H1 (cell line): ENCODE measurements around the gene TMEM72. TPM values are rescaled to one million over a fixed set of nuclear protein-coding genes. Genes with fewer than 3 reads are reported as not detected.
A peak's percentile ranks its signal among the peaks of the same experiment; 100 is the strongest.

Experiments
- CTCF ChIA-PET: fragments of 300-600 bp; sonication (Branson Sonifier 250); formaldehyde crosslinking; loops from one replicate; lab custom pipeline; 2021; ENCODE audit not compliant: partially characterized antibody; lab: Charles Lee
- POLR2A ChIA-PET: fragments of 300-600 bp; sonication (Branson Sonifier 250); formaldehyde crosslinking; loops from one replicate; lab custom pipeline; 2021; ENCODE audit warnings: inconsistent platforms; ENCODE audit not compliant: partially characterized antibody; lab: Charles Lee
- DNase-seq, 2 experiments: peaks; one replicate each; pipeline versions ENCODE4 v3.0.0 to v3.0.0-alpha.2; 2010 to 2022; ENCODE audit warnings: low spot score in 2 of 2, low read depth in 1 of 2, mixed read lengths in 1 of 2
- FAIRE-seq: peaks from 2 replicates; lab custom pipeline; 2011; peaks lifted over from hg19 to GRCh38; lab: Jason Lieb, UNC
- H2AFZ ChIP-seq: 2 replicates; pipeline ENCODE4 v1.8.1; 2012; ENCODE audit warnings: low read length, inconsistent platforms
- H2AK5ac ChIP-seq: 2 replicates; pipeline ENCODE4 v1.6.1; 2013; ENCODE audit warnings: low read depth, low read length
- H2BK120ac ChIP-seq: replicated peaks from 2 replicates; pipeline ENCODE3; 2013; ENCODE audit warnings: low read depth, low read length, inconsistent platforms
- H2BK12ac ChIP-seq: 2 replicates; pipeline ENCODE4 v1.6.1; 2013; ENCODE audit warnings: low read depth, low read length
- H2BK15ac ChIP-seq: 2 replicates; pipeline ENCODE4 v1.6.1; 2013; ENCODE audit warnings: low read length
- H2BK20ac ChIP-seq: 2 replicates; pipeline ENCODE4 v1.6.1; 2013; ENCODE audit warnings: low read length
- H2BK5ac ChIP-seq: 2 replicates; pipeline ENCODE4 v1.6.1; 2013; ENCODE audit warnings: low read depth, low read length
- H3K14ac ChIP-seq: 2 replicates; pipeline ENCODE4 v1.6.1; 2013; ENCODE audit warnings: inconsistent platforms; ENCODE audit not compliant: insufficient read length
- H3K18ac ChIP-seq: 2 replicates; pipeline ENCODE4 v1.6.1; 2013; ENCODE audit warnings: low read length; ENCODE audit errors: extremely low read depth
- H3K23ac ChIP-seq: 2 replicates; pipeline ENCODE4 v1.6.1; 2013; ENCODE audit warnings: inconsistent platforms; ENCODE audit not compliant: insufficient read length
- H3K23me2 ChIP-seq: 2 replicates; pipeline ENCODE4 v1.6.1; 2013; ENCODE audit warnings: low read depth, low read length
- H3K27ac ChIP-seq: 2 replicates; pipeline ENCODE4 v1.6.1; 2011; ENCODE audit warnings: low read depth, low read length, inconsistent platforms
- H3K27me3 ChIP-seq, 4 experiments: replicated peaks in 1 of 4; 1 replicate in 1 of 4; 2 replicates in 3 of 4; pipeline versions ENCODE4 v1.6.1 to v1.8.1; 2011 to 2013; ENCODE audit warnings: low read length in 3 of 4, mild to moderate bottlenecking in 3 of 4, inconsistent platforms in 2 of 4, mixed read lengths in 2 of 4, moderate library complexity in 1 of 4; ENCODE audit not compliant: control insufficient read depth in 3 of 4, insufficient read depth in 3 of 4; ENCODE audit errors: extremely low read depth in 1 of 4
- H3K36me3 ChIP-seq, 4 experiments: 2 replicates each; pipeline versions ENCODE4 v1.6.1 to v1.8.1; 2011 to 2013; ENCODE audit warnings: mild to moderate bottlenecking in 4 of 4, low read length in 3 of 4, moderate library complexity in 2 of 4, control low read depth in 1 of 4, inconsistent platforms in 1 of 4; ENCODE audit not compliant: insufficient read depth in 4 of 4, control insufficient read depth in 2 of 4
- H3K4ac ChIP-seq: replicated peaks from 2 replicates; pipeline ENCODE3; 2013; ENCODE audit warnings: low read length, low read depth, mixed read lengths, inconsistent platforms; ENCODE audit not compliant: insufficient read length
- H3K4me1 ChIP-seq, 4 experiments: replicated peaks in 1 of 4; 1 replicate in 1 of 4; 2 replicates in 3 of 4; pipeline versions ENCODE4 v1.6.1 to v1.8.1; 2011 to 2013; ENCODE audit warnings: low read length in 3 of 4, inconsistent platforms in 2 of 4, mixed read lengths in 1 of 4; ENCODE audit not compliant: insufficient read depth in 4 of 4, control insufficient read depth in 3 of 4
- H3K4me2 ChIP-seq, 2 experiments: 2 replicates each; pipeline versions ENCODE4 v1.6.1 to v1.8.1; 2011 to 2013; ENCODE audit warnings: low read depth in 2 of 2, low read length in 2 of 2, control low read depth in 1 of 2, inconsistent platforms in 1 of 2, mild to moderate bottlenecking in 1 of 2; ENCODE audit not compliant: insufficient read depth in 1 of 2
- H3K4me3 ChIP-seq, 4 experiments: fragments of 200-600, 300-600 bp in 1 of 4; sonication (generic), shearing (Covaris generic), sonication (Bioruptor Twin) in 1 of 4; 2 replicates each; pipeline versions ENCODE4 v1.5.1 to v1.8.1; 2011 to 2016; ENCODE audit warnings: low read length in 4 of 4, low read depth in 3 of 4, control low read depth in 2 of 4, inconsistent platforms in 2 of 4, mild to moderate bottlenecking in 2 of 4, mixed read lengths in 1 of 4, moderate library complexity in 1 of 4; ENCODE audit not compliant: insufficient read depth in 2 of 4; ENCODE audit errors: extremely low read depth in 1 of 4
- H3K56ac ChIP-seq: replicated peaks from 2 replicates; pipeline ENCODE3; 2013; ENCODE audit warnings: low read depth, mild to moderate bottlenecking, mixed read lengths, low read length, inconsistent platforms; ENCODE audit not compliant: insufficient read length
- H3K79me1 ChIP-seq: 2 replicates; pipeline ENCODE4 v1.6.1; 2013; ENCODE audit warnings: low read depth, low read length, control low read depth
- H3K79me2 ChIP-seq, 2 experiments: 2 replicates each; pipeline versions ENCODE4 v1.6.1 to v1.8.1; 2012 to 2013; ENCODE audit warnings: low read length in 2 of 2, mild to moderate bottlenecking in 2 of 2, inconsistent platforms in 1 of 2; ENCODE audit not compliant: insufficient read depth in 2 of 2, control insufficient read depth in 1 of 2
- H3K9ac ChIP-seq, 4 experiments: replicated peaks in 1 of 4; 1 replicate in 1 of 4; 2 replicates in 3 of 4; pipeline versions ENCODE4 v1.6.1 to v1.8.1; 2011 to 2013; ENCODE audit warnings: low read depth in 3 of 4, low read length in 3 of 4, control low read depth in 2 of 4, mild to moderate bottlenecking in 2 of 4, moderate library complexity in 2 of 4, inconsistent platforms in 1 of 4; ENCODE audit errors: extremely low read depth in 1 of 4
- H3K9me3 ChIP-seq, 2 experiments: 2 replicates each; pipeline versions ENCODE4 v1.6.1 to v1.8.1; 2012 to 2013; ENCODE audit warnings: mild to moderate bottlenecking in 2 of 2, moderate library complexity in 2 of 2, control low read depth in 1 of 2, inconsistent platforms in 1 of 2, low read depth in 1 of 2, low read length in 1 of 2, mixed read lengths in 1 of 2; ENCODE audit not compliant: insufficient read depth in 2 of 2
- H4K20me1 ChIP-seq, 2 experiments: replicated peaks in 1 of 2; 2 replicates each; pipeline versions ENCODE3 to v1.8.1; 2011 to 2013; ENCODE audit warnings: inconsistent platforms in 2 of 2, low read length in 2 of 2, mild to moderate bottlenecking in 1 of 2; ENCODE audit not compliant: insufficient read depth in 2 of 2, control insufficient read depth in 1 of 2
- H4K5ac ChIP-seq: 2 replicates; pipeline ENCODE4 v1.6.1; 2013; ENCODE audit warnings: low read length, low read depth, mixed read lengths, inconsistent platforms; ENCODE audit not compliant: insufficient read length
- H4K8ac ChIP-seq: 2 replicates; pipeline ENCODE4 v1.8.0; 2013; ENCODE audit warnings: mild to moderate bottlenecking, moderate library complexity, low read length, inconsistent platforms; ENCODE audit not compliant: insufficient read depth; ENCODE audit errors: extremely low read depth
- H4K91ac ChIP-seq: replicated peaks from 2 replicates; pipeline ENCODE3; 2013; ENCODE audit warnings: low read length, mixed read lengths, inconsistent platforms; ENCODE audit not compliant: insufficient read length
- RAD21 ChIP-seq, 2 experiments: IDR thresholded peaks in 1 of 2; conservative IDR thresholded peaks in 1 of 2; 2 replicates each; pipeline ENCODE4 v1.6.1; 2011; ENCODE audit warnings: low read depth in 2 of 2, low read length in 2 of 2, improper control_type of control experiment in 1 of 2, inconsistent platforms in 1 of 2, mild to moderate bottlenecking in 1 of 2, moderate library complexity in 1 of 2
- SIX5 ChIP-seq: IDR thresholded peaks from 2 replicates; pipeline ENCODE4 v1.6.1; 2011; ENCODE audit warnings: mild to moderate bottlenecking, low read depth, low read length
- ZNF274 ChIP-seq: IDR thresholded peaks from 2 replicates; pipeline ENCODE4 v1.7.0; 2012; ENCODE audit warnings: low read length, borderline replicate concordance; ENCODE audit errors: extremely low read depth
- WGBS, 2 experiments: shearing (Covaris generic) in 1 of 2; methylation state at CpG; one replicate each; pipeline versions ENCODE4 v1.1.6 to v1.1.7; 2013 to 2015; ENCODE audit warnings: low lambda C conversion rate in 2 of 2, mixed read lengths in 2 of 2, inconsistent platforms in 1 of 2, low coverage in 1 of 2, missing lambda C conversion rate in 1 of 2; ENCODE audit not compliant: insufficient replicate concordance in 2 of 2, insufficient coverage in 1 of 2, insufficient read length in 1 of 2; ENCODE audit errors: extremely low coverage in 1 of 2, missing lambda C conversion rate in 1 of 2; 5-methylcytosine and 5-hydroxymethylcytosine counted together
- polyA plus RNA-seq, 7 experiments: library from polyadenylated mRNA; depleted of rRNA in 3 of 7; stranded (reverse) in 5 of 7; unstranded in 2 of 7; fragments of >200 nt in 5 of 7; fragments of 200-250 nt in 2 of 7; gene quantifications; 1 replicate in 5 of 7; 2 replicates in 1 of 7; 4 replicates in 1 of 7; pipeline versions ENCODE4 v1.2.1 to v1.2.3, GENCODE V29; 2011 to 2013; ENCODE audit warnings: missing spikeins in 2 of 7, mixed read lengths in 2 of 7
- total RNA-seq: library from RNA; stranded (reverse); fragmentation: NEBNext Ultra II Directional; extraction: Animal tissue kit (Norgen Biotek cat#: 25700); gene quantifications from 2 replicates; pipeline ENCODE4 v1.2.1, GENCODE V29; 2021
- TF ChIP-seq, protein P1 (sequence below): IDR thresholded peaks from 2 replicates; pipeline ENCODE4 v1.6.1; 2012; ENCODE audit warnings: inconsistent platforms

The TMEM72 gene
- total and polyA plus RNA-seq, 2 of the 8 experiments (the other 6 are each of a cell fraction or from before 2014, with no cell fraction given): not detected

DNA sequence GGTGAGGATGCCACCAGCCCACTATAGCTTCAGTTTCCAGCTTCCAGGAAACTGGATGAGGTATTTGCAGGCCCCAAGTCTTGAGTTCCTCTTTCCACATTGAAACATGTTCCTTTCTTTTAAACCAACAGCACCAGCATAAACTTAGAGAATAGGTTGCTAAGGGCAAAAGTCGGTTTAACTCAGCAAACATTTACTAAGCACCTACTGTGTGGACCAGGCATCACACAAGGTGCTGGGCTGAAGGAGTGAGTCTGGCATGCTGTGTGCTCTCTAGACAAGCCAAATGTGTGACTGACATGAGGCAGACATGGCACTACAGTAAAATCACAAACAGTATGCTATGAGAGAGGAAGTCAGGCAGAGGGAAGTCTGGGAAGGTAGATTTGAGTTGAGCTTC, 37.5 kb downstream of the TMEM72 start:
- H4K91ac ChIP-seq: no peak overlapping the region
- DNase-seq (peak in 1 of 2 experiments; percentile 6), FAIRE-seq (no peak)
- POLR2A ChIA-PET: interaction anchor here (0.7 to 2.9 kb wide), 4 partner anchors 9 to 30 kb away, joined by 3 to 17 read pairs (median 3); partner anchors contain the start of gene DEPP1
- WGBS, 2 experiments: 71% methylated on average over 1 of the region's 1 CpG; no CpG with 5 or more reads in 1 of the 2 experiments
- no peak overlapping the region for H3K56ac ChIP-seq
- no peaks in the 10 kb centered on the region; the same call in 1 of the 2 replicates for H3K79me1 ChIP-seq
- H3K18ac ChIP-seq: no peak overlapping the region
- no peak overlapping the region for H3K14ac ChIP-seq
- no peak overlapping the region for H4K5ac ChIP-seq
- H3K23ac ChIP-seq: no peak overlapping the region
- no peak overlapping the region for H3K9ac ChIP-seq
- no peak overlapping the region for H2AK5ac ChIP-seq
- H3K4ac ChIP-seq: no peak overlapping the region
- no peak overlapping the region for H2AFZ ChIP-seq
- no peak for TF ChIP-seq ZNF274
- no peak for TF ChIP-seq SIX5
- TF ChIP-seq, protein P1, sequence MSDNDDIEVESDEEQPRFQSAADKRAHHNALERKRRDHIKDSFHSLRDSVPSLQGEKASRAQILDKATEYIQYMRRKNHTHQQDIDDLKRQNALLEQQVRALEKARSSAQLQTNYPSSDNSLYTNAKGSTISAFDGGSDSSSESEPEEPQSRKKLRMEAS: no peak
- no peak for TF ChIP-seq RAD21 (IDR thresholded peaks at IDR 0.05 in 1 of 2, conservative IDR thresholded peaks at IDR 0.05 in 1 of 2; ENCODE audit: low read depth in 2 of 2, low read length in 2 of 2)
- H4K20me1 ChIP-seq: no peaks in the 10 kb centered on the region
- CTCF ChIA-PET: interaction anchor here (1.3 to 13.4 kb wide), 8 partner anchors 14 to 86 kb away, joined by 3 to 143 read pairs (median 5); partner anchors contain the start of gene DEPP1
- no peak overlapping the region for H3K27ac ChIP-seq
- H2BK12ac ChIP-seq: no peak overlapping the region
- H3K4me1 ChIP-seq: peaks cover 0 to 7% (median 0%) of the 10 kb centered on the region in 4 experiments; a peak in 2 of 7 replicates
- no peak overlapping the region for H3K4me2 ChIP-seq
- H3K23me2 ChIP-seq: no peaks in the 10 kb centered on the region
- peaks cover 0 to 10% of the 10 kb centered on the region in 2 experiments; a peak in 2 of 4 replicates for H3K9me3 ChIP-seq
- H3K79me2 ChIP-seq: no peaks in the 10 kb centered on the region
- H2BK15ac ChIP-seq: no peak overlapping the region
- no peak overlapping the region for H2BK20ac ChIP-seq
- H2BK5ac ChIP-seq: no peak overlapping the region
- no peaks in the 10 kb centered on the region for H3K36me3 ChIP-seq
- no peak overlapping the region for H2BK120ac ChIP-seq
- no peak overlapping the region for H4K8ac ChIP-seq
- no peak overlapping the region for H3K4me3 ChIP-seq
- H3K27me3 ChIP-seq: no peaks in the 10 kb centered on the region; a peak in 1 of 7 replicates
